COLO668 (cell line): ENCODE data around the gene ZNF549.

ENCODE experiments used
- DNase-seq: peaks from one replicate; lab custom pipeline; 2025; ENCODE audit not compliant: unreplicated experiment; lab: John Stamatoyannopoulos, UW

The ZNF549 gene

GRCh38 chr19:57566396-57567265 lies 39.5 kb downstream of the ZNF549 start:
- DNase-seq = no peak

DNA sequence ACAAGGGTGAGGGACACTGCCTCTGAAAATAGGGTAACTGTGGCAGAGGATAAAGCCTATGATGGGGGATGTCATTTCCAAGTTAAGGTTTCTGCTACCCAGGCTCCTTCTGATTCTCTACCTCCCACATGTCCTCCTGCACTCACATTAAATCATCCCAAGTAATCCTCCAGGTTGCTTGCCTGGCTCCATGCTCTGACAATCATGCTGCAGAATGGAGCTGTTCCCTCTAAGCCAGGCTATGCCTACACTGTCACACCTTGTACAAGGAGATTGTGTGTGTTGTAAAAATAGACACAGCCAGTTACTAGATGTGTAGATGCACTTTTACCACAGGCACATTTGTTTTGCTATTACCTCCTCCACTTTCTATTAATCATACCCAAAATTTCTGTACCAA lies 43.6 kb downstream of the ZNF549 start:
- DNase-seq = no peak

GRCh38 chr19:57572415-57572947 lies 45.3 kb downstream of the ZNF549 start:
- DNase-seq = no peak

- no peak for DNase-seq
Observed at GRCh38 chr19:57576661-57577060, 49.5 kb downstream of the ZNF549 start.

GRCh38 chr19:57578487-57579205 lies 51.5 kb downstream of the ZNF549 start, which contains the start of gene ZNF416:
Gene ZNF416, minus strand, starts transcription at chr19:57578911. Its CDS starts 207 bp downstream, at chr19:57578704.
- DNase-seq = peak; percentile 97

DNA sequence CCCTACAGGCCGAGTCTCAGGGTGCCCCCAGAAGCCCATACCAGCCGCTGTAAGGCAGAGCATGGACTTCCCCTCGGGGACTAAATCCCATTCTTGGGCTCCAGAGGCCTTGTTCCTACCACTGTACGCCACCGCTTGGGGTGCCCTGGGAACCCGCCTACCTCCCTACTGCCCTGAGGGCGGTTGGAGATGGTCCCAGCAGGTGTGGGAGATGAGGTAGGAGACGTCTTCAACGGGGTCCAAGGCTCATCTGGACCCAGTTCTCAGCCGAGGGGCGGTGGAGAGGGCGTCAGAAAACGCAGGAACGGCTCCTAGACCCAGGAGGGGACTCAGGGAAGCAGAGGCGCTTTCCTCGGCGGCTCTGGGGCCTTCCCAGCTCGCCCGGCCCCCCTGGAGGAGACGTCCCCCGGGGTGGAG lies 56.0 kb downstream of the ZNF549 start:
- no peak for DNase-seq

GRCh38 chr19:57583521-57584416 lies 56.6 kb downstream of the ZNF549 start, which contains the start of gene ZIK1:
Gene ZIK1, plus strand, starts transcription at chr19:57584145. Its CDS starts 212 bp downstream, at chr19:57584357.
- peak; percentile 93 for DNase-seq

DNA sequence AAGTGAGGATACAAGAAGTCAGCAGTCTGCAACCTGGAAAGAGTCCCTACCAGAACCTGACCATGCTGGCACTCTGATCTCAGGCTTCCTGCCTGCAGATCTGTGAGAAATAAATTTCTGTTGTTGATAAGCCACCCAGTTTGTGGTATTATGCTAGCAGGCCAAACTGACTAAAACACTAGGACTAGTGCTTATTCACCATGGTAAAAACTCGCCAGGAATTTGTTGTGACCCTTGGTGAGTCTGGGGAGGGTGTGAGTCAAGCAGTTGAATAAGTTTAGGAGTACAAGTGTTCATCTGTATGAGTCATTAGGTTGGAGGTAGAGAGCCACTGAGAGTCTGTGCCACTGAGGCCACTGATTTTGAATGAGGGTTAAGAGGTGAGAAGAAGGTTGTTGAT lies 60.4 kb downstream of the ZNF549 start:
- no peak for DNase-seq

DNA sequence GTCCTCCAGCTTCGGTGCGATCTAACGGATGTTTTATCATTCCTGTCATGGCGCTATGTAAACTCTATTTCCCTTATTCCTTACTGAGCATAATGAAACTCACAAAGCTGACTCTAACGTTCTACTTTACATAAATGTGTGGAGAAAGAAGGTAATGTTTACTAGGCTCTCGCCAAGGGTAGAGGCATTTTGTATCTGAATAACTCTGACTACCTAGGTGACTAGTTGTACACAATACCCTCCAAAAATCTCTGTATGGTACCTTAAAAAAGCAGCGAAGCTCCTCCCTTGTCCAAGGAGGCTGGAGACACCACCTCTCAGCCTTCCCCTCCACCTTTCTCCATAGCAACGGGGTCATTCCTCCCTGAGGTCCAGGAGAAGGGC lies 72.2 kb downstream of the ZNF549 start:
- DNase-seq = no peak

DNA sequence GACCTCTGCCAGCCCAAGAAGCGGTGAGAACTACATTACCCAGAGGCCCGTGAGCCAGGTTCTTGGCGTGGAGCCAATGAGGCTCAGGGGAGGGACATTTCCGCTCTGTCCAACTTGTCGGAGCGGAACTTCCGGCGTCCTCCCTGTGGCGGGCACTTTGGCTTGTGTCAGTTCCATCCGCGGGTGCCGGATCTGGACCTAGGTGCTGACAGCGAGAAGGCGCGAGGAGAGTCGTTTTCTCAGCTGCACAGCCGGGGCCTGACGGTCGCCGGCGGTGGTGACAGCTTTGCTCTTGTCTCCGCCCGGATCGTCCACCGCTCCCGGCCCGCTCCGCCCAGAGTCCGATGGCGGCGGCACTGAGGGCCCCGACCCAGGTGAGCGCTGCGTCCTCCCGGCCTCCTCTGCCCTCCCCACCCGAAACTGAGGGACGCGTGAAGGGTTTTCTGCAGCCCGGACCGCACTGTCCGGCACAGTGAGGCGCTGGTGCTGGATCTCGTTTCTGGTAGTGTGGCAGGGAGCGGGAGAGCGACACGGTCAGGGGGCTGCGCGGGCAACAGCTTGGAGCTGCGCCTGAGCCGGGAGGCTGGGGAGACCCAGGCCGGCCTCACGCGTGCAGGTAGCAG lies 72.7 kb downstream of the ZNF549 start, which contains the start of gene ZNF530:
Gene ZNF530 (plus strand): TSS at position 125 of the 623 bp plus-strand sequence. CDS start 4,461 bp downstream, outside the sequence.
- DNase-seq = peak; percentile 95

GRCh38 chr19:57606931-57607330 lies 79.8 kb downstream of the ZNF549 start:
- no peak for DNase-seq
